Kidney capillary endothelial cell (primary cell): ENCODE data around the gene COMTD1.
A peak's percentile ranks its signal among the peaks of the same experiment; 100 is the strongest.

Source experiments
- DNase-seq: peaks from one replicate; pipeline ENCODE4 v3.0.0-alpha.2; 2018; ENCODE audit warnings: low spot score

The COMTD1 gene

DNA sequence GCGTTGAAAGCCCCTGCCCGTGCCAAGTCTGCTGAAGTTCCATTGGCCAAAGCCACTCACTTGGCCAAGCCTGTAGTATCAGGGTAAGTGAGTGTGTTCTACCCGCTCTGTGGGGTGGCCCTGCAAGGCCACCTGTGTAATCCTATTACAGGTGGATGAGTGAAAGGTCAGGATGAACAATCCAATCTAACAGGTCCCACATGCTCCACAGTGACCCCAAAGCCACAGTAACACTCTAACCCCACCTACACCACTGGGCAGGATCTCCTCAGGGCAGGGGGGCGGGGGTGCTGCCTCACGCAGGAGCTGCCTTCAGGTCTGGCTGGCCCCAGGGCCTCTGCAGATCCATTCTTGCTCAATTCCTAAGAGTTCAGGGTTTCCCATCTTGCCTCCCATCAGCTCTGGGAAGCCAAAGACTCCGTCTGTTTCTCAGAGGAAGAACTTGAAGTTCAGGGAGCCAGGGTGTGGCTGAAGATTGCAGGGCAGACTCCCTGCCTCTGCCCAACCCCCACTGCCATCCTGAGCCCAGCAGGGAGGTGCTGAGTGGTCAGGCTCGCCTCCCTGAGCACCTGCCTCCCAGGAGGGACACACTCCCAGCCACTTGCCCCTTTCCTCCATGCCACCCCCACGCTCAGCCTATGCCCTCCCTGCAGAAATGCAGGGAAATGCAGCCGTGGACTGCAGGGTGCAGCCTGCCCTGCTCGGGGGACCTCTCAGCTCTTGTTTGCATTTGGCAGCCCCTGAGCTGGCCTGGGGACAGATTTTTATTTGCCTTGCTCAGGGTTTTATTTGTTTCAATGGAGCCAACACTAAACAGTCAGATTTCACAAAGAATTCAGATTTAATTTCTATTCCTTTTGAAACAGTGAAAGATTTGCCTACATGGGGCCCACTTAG is 9.8 kb upstream of the COMTD1 start:
- no peak for DNase-seq

DNA sequence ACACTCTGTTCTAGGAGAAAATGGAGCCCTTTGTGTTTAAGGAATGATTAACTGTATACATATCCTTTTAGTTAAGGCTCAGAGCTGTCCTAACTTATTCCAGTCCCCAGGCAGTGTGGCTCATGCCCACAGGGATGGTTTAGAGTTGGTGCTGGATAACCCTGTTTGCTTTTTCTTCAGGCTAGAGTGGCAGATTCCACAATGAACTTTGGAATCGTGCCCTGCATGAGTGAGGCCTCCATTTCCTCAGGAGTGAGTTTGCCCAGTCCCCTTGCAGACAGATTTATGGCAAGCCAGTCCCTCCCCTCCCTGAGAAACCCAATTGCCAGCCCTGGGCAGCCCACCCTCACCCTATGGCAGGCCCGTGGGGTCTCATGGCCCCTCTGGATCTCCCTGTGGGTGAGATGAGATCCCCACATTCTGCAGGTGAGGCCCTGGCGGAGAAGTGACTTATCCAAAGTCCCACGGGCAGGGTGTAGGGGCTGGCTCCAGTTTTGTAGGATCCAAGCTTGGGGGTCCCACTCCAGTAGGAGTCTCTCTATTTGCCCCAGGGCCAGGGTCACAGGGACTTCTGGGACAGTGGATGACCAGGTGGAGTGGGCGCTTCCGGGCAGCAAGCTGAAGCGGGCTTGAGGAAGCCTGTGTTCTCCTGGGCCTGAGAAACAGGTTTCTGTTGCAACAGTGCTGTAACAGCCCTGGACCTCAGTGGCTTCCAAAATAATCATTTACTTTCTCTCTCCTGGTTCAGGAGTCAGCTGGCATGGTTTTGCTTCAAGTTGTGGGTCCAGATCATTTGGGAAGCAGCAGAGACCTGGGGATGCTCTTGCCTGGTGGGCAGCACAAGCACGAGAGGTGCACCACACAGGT is 9.0 kb upstream of the COMTD1 start:
- no peak for DNase-seq

DNA sequence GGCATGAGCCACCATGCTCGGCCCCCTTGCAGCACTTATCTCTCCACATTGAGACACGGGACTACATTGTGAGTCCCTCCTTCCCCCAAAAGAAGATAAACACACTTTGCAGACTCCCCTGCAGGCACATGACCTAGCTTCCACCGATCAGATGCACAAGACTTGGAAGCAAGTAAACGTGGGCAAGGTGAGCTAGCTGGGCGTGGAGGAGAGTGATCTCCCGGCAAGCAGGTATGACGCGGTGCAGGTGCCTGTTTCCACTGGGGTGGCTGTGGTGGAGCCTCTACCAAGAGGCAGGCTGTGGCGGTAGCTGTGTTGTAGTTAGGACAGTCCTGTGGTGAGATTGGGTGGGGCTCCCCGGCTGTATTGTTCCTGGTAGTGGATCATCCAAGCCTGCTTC is 7.7 kb upstream of the COMTD1 start:
- DNase-seq, result no peak

DNA sequence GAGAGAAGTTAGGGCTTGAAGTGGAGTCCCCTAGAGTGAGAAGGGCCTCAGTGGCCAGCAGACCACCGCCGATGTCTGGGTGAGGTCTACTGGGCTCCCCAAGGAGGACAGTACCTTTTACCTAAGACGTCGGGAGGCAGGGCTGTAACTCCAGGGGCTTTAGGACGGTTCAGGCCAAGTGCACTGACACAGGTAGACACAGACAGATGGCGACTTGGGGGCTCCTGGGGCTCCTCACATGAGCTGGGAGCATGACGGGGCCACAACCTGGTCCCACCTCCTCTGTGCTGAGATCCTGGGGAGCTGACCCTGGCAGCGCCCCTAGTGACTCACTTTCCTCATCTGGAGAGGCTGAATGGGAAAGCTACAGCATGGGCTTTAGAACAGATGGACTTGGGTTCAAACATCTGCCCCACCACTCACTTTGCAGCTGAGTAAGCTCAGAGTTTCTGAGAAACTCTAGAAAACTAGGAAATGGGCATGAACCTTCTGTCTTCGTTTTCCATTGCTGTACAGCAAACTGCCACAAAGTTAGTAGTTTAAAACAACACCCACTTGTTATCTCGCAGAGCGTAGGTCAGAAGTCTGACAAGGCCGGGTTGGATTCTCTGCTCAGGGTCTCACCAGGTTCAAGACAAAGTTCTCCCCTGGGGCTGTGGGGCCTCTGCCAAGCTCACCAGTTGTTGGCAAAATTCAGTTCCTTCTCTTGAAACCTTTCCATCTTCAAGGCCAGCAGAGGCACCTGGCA is 4.7 kb upstream of the COMTD1 start:
- no peak for DNase-seq

DNA sequence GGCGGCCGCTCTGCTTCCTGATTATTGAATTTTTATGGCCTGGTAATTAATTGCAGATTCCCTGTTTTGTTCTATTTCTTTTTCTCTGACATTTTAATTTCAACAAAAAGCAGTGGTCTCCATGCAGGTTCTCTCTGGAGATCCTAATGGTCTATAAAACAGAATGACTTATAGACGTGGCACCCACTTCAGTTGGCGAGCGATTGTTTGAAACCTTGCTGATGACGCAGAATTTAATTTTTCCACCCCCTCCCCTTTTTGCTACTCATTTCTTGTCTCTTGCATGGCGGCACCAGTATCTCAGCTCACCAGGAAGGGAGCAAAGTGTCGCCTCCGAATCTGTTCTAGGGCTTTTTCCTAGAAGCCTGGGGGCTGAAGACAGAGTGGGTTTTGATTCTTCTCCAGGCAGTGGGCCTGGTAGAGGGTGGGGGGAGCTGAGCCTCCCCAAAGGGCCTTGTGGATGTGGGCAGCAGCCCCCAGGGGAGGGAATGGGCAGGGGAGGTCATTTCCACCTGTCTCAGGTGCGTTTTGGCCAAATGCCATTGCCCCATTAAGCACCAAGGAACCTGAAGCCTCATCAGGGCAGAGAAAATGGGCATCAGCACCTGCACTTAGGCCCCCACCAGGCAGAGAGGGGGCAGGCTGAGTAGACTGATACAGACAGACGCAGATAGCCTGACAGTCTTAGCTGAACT is 3.5 kb upstream of the COMTD1 start:
- no peak for DNase-seq

DNA sequence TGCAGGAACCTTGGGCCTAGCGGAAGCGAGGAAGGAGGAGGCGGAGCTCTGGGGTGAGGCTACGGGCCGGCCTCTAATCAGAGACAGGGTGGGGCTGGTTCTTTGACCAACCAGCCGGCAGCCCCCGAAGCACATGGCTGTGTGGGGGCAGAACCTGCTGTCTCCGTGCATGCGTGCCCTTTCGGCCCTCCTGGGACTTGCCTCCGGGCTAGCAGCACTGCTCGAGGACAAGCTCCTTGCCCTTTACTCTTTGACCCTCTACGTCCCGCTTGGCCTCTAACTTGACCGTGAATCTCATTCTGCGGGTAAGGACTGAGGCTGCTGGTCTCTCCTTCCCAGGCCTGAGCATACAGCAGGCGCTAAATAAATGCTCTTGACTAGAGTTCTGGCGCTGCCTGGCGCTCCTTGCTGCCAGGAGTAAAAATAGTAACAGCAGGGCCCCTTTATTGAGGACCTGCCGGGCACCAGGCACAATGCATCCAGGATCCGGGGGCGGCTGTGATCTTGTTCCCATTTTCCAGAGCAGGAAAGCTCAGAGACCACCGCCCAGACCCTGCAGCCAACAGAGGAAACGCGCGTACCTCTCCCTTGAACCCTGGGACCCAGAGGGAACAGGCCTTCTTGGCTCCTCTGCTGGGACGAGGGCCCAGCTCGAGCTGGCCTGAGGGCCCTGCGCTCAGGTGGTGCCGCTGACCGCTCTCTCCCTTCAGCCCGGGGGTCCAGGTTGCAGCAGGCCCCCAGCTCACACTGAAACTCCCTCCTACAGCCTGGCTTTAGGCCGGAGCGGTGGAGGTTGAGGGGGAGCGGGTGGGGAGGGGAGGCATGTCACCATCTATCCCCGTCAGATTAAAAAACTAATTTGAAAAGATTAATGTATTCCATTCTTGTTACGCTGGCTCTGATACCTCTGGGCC is 2.7 kb upstream of the COMTD1 start:
- no peak for DNase-seq

DNA sequence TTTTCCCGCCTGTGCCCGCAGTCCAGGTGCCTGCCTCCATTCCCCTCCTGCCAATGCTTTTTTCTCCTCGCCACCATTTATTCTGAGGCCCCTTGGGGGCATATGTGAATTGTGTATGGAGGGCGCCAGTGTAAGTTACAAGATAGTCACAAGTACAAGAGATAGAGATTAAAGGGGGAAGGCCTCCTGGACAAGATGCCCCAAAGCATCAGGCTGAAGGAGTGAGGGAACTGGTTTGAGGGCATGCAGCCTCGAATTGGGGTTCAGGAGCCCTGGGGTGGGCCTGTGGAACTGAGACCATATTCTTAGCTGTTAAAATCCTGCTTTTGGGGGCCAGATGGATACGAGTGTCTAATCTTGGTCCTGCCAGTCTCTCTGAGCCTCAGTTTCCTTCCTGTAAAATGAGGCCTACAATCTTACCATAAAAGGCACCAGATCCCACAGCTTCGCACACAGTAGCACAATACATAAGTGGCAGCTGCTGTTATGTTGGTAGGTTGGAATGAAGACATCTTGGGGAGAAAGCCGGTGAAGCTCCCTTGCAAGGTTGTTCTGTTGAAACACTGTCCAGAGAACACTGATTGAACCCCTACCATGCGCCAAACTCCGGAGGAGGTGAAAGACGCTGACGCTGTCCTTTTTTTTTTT is 545 bp upstream of the COMTD1 start:
- DNase-seq, result no peak

DNA sequence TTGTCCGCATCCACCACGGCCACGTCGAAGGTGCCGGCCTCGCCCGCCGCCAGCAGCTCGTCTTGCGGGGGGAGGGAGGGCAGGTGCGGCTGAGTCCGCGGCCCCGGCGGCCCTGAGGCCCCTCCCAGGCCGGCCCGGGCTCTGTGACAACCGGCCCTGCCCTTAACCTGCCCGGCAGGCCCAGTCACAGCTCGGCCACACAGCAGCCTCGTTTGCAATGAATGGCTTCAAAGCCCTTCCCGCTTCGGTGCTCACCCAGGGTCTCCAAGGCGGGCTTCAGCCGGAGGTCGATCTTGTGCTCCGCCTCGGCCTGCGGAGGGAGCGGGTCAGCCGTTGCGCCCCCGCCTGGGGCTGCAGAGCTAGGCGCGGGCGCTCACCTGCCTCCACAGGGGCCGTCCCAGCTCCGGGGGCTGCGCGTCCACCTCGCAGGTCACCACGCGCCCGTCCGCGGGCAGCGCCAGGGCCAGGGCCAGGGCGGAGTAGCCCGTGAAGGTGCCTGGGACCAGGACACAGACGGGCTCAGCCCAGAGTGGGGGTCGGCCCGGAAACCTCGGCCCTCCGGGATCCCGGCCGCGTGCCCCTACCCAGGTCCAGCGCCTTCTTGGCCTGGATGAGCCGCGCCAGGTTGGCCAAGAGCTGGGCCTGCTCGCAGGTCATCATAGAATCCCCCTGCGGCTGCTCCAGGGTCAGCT is 928 bp downstream of the COMTD1 start:
- no peak for DNase-seq

DNA sequence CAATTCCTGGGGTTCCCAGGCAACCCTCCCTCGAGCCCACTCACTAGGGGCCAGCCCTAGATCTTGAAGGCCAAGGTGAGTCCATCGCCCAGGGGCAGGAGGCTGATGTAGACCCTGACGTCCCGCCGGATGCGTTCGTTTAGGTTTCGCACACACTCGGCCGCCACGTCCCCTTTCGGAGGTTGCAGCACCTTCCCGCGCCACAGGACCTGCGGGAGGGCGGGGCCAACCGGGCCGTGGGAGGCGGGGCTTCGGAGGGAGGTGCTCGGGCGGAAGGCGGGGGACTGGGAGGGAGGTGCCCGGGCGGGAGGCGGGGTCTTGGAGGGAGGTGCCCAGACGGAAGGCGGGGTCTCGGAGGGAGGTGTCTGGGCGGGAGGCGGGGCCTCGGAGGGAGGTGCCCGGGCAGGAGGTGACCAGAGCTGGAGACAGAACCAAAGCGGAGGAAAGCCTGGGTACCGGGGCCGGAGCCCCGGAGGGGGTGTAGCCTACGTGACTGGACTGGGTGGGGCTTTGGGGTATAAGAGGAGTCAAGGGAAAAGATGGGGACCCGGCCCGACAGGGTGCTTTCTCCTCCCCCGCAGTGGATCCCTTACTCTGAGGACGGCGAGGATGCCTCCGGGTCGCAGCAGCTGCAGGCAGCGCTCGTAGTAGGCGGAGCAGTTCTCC is 1.6 kb downstream of the COMTD1 start:
- DNase-seq, result peak; percentile 78

DNA sequence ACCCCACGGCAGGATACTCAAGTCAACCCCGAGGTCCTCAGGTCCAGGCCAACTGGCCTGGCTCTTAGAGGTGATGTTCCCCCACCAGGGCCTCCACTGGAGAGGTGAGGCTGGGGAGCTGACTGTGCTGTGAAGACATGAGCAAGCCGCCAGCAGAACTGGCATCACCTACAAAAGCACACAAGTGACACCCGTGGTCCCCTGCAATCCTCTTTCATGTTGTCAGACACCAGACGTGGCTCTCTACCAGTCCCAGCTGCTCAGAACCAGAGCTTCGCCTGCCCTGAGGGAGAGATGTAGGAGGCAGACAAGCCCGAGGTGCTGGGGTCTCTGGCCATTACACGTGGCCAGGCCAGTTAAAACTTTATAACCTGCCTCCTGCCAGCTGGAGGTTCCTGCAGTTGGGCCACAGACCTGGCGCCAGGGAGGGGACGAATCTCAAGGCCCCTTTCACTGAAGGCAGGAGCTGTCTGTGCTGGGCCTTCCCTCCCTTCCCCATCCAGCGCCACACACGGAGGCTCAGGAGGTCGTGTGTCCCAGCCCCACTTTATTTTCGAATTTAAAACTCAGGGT is 2.2 kb downstream of the COMTD1 start:
- no peak for DNase-seq

DNA sequence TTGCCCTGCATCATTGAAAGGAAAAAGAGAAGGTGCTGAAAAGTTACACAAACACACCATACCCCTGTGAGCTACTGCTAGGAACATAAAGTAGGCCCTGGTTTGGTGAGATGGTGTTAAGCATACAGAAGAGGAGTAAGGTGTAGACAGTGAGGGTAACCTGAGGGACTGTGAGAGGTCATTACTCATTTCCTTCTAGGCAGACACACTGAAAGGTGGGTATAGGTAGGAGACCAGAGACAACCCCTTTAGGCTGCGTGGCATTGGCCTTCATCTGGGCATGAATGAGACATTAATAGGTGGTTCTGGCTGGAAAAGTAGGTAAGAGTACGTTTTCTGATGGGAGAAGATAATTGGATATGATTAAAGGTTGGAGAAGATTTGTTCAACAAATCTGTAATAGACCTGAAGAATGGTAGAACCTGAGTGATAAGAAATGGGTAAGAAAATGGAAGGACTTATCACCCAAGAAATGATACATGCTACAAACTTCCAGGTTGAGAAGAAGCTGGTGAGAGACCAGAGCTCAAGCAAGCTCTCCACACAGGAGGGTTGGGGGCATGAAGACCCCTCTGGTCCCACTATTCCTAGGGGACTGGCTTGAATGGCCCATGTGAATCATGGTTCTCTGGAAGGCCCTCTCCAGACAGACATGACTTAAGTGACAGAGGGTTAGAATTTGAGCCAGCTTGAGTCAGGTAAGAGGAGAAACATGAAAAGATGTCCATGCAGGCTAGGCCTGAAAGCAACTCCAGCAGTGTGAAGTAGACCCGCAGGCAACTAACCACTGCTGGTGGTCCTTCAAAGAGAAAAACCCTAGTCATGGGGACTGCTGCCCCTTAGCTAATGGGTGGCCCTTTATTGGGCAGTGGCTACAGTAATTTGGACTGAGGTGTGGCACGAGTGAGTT is 3.8 kb downstream of the COMTD1 start:
- no peak for DNase-seq

DNA sequence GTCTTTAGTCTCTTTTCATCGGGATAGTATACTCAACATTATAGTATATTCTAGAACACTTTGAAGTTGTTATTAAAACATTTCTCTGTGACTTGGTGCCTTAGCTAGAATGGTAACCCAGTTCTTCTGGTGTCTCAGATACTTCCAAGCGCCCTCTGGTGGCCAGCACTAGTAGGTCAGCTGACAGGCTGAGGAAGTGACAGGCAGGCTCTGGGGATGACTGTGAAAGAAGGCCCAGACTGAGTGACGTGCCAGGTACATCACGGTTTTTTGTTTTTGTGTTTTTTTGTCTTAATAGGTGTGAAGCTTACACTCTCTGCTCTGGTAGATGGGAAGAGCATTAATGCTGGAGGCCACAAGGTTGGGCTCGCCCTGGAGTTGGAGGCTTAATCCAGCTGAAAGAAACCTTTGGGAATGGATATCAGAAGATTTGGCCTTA is 5.1 kb downstream of the COMTD1 start:
- peak; percentile 89 for DNase-seq

DNA sequence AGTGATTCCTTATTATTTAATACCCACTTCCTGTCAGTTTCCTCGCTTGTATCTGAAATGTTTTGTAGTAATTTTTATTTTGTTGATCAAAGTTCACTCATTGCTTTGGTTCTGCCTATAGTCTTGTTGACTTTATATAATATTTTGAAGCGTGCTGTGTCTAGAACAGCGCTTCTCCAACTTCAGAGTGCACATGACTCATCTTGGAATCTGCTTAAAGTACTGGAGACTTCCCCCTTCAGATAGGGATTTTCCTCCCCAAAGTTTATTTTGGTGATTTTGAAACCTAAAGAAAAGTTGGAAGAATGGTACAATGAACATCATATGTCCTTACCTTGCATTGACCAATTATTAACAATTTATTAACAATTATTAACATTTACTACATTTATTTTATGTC is 5.8 kb downstream of the COMTD1 start:
- DNase-seq, result no peak

DNA sequence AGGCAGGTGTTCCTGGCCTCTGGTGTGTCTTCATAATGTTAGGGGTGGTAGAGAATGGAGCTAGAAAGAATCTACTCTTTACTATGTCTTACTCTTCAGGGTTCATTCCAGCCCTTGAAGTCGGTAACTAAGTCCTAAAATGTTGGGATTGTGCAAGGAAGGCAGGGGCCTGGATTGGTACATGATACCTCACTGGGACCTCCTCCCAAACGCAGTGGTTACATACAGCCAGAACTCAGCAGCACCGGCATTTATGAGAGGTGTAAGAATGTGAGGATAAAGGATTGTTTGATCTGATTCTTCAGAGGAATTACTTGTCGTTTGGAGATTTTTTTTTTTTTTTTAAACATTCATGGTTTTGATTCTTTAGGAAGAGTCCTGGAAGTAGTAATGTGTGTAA is 6.9 kb downstream of the COMTD1 start:
- DNase-seq, result no peak

DNA sequence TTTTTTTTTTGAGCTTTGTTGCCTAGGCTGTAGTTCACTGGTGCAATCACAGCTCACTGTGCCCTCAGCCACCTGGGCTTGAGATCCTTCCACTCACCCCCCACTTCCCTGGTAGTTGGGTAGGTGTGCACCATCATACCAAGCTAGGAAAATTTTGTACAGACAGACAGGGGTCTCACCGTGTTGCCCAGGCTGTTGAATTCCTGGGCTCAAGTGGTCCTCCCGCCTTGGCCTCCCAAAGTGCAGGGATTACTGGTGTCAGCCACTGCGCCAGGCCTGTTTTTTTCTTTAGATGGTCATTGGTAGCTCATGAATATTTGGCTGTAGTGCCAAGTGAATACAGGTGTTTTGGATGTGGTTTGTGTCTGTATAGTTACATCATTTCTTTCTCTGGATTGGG is 7.5 kb downstream of the COMTD1 start:
- no peak for DNase-seq

DNA sequence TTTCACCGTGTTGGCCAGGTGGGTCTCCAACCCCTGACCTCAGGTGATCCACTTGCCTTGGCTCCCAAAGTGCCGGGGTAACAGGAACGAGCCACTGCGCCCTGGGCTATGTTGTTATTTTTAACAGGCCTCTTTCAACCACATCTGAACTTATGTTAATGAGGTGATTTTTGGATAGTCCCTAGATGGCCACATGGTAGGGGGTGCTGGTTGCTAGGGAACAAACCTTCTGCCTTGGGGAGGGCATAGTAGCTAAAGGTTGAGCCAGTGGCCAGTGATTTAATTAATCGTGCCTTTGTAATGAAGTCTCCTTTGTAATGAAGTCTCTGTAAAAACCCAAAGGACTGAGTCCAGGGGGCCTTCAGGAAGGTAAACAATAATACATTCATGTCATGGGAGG is 9.1 kb downstream of the COMTD1 start:
- no peak for DNase-seq

DNA sequence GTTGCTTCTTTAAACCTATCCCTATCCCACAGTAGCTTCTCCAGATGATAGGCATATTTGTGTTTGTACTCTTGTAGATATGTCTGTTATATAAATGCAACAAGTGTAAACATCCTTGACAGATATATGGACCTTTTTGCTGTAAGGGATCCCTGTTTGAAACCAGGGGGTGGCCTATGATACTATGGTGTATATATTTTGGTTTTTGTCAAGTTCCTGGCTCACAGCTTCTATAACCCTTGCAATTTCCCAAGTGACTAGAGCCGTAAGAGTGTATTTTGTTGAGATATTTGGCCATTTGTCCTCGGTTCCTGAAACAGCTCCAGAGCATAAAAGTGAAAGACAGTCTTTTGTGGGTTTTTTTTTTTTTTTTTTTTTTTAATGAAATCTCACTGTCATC is 9.7 kb downstream of the COMTD1 start:
- DNase-seq, result no peak

DNA sequence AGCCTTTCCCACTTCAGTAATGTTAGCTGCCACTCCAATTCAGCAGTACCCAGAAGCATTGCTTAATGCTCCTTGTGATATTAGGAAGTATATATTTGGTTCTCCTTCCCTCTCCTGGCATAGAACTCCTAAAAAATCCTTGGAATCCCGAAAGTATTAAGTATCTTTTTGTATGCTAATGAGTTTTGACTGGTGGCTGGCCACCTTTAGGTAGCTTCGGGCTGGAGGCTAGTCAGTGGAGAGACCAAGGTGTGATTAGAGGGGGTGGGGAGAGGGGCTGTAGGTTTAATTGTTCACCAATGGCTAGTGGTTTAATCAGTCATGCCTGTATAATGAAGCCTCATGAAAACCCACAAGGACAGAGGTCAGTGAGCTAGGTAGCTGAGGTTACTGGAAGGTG is 12.2 kb downstream of the COMTD1 start:
- DNase-seq, result no peak
